IMR-90 (cell line): Measurements from ENCODE around the gene MEF2B. TPM values are rescaled to one million over a fixed set of nuclear protein-coding genes. Genes with fewer than 3 reads are reported as not detected.

Source experiments
- ATAC-seq: fragments of 200-7000 bp; cut with Tn5 transposase; 2 replicates; pipeline ENCODE4 v1.9.1; 2020; ENCODE audit warnings: low read depth, mild to moderate bottlenecking, moderate library complexity
- BruUV-seq: library from RNA; stranded (reverse); fragments of 400-500 nt; replicated peaks from 2 replicates; lab custom pipeline; 2021; lab: Mats Ljungman, UMichigan
- CTCF ChIA-PET: fragments of 300-600 bp; formaldehyde crosslinking; extraction: SDS; loops from one replicate; lab custom pipeline; 2021; ENCODE audit warnings: antibody characterized with exemption; lab: Yijun Ruan, JAX
- POLR2A ChIA-PET: fragments of 300-600 bp; sonication (Branson Sonifier 250); formaldehyde crosslinking; loops from one replicate; lab custom pipeline; 2022; ENCODE audit warnings: antibody characterized with exemption; ENCODE audit not compliant: unreplicated experiment; lab: Charles Lee
- DNase-seq: peaks from one replicate; pipeline ENCODE4 v3.0.0; 2013
- H2AFZ ChIP-seq: replicated peaks from 2 replicates; pipeline ENCODE3; 2013; ENCODE audit warnings: low read length, mild to moderate bottlenecking; ENCODE audit not compliant: poor library complexity
- H2AK5ac ChIP-seq: 2 replicates; pipeline ENCODE4 v1.6.1; 2013; ENCODE audit warnings: low read depth, low read length, inconsistent platforms
- H2AK9ac ChIP-seq: replicated peaks from 2 replicates; pipeline ENCODE3; 2013; ENCODE audit warnings: mild to moderate bottlenecking, low read depth, low read length, moderate library complexity; ENCODE audit not compliant: poor library complexity
- H2BK120ac ChIP-seq: 2 replicates; pipeline ENCODE4 v1.6.1; 2013; ENCODE audit warnings: low read depth, low read length, inconsistent platforms
- H2BK15ac ChIP-seq: 3 replicates; pipeline ENCODE4 v1.6.1; 2013; ENCODE audit warnings: low read depth, low read length, inconsistent platforms
- H2BK20ac ChIP-seq: 2 replicates; pipeline ENCODE4 v1.6.1; 2013; ENCODE audit warnings: low read depth, mild to moderate bottlenecking, inconsistent platforms, low read length, moderate library complexity
- H2BK5ac ChIP-seq: 2 replicates; pipeline ENCODE4 v1.6.1; 2013; ENCODE audit warnings: mild to moderate bottlenecking, low read depth, low read length, inconsistent platforms; ENCODE audit not compliant: poor library complexity, severe bottlenecking
- H3K14ac ChIP-seq: replicated peaks from 2 replicates; pipeline ENCODE4 v1.6.1; 2013; ENCODE audit warnings: low read depth, low read length, inconsistent platforms
- H3K18ac ChIP-seq: 2 replicates; pipeline ENCODE4 v1.6.1; 2013; ENCODE audit warnings: low read depth, low read length, control low read depth
- H3K23ac ChIP-seq: 2 replicates; pipeline ENCODE4 v1.6.1; 2013; ENCODE audit warnings: low read depth, low read length, inconsistent platforms
- H3K27ac ChIP-seq: 2 replicates; pipeline ENCODE4 v1.5.1; 2013; ENCODE audit warnings: mild to moderate bottlenecking, control low read depth, low read length; ENCODE audit not compliant: insufficient read depth
- H3K27me3 ChIP-seq: 2 replicates; pipeline ENCODE4 v1.6.1; 2013; ENCODE audit warnings: low read length; ENCODE audit not compliant: control insufficient read depth, insufficient read depth
- H3K36me3 ChIP-seq: 2 replicates; pipeline ENCODE4 v1.6.1; 2013; ENCODE audit warnings: low read length, mixed read lengths; ENCODE audit not compliant: control insufficient read depth, insufficient read depth
- H3K4ac ChIP-seq: 2 replicates; pipeline ENCODE4 v1.6.1; 2013; ENCODE audit warnings: low read depth, low read length, inconsistent platforms
- H3K4me1 ChIP-seq: 2 replicates; pipeline ENCODE4 v1.6.1; 2013; ENCODE audit warnings: low read length, mixed read lengths; ENCODE audit not compliant: control insufficient read depth, insufficient read depth
- H3K4me2 ChIP-seq: 2 replicates; pipeline ENCODE4 v1.6.1; 2013; ENCODE audit warnings: low read depth, mild to moderate bottlenecking, control low read depth, low read length, moderate library complexity
- H3K4me3 ChIP-seq: 2 replicates; pipeline ENCODE4 v1.5.1; 2013; ENCODE audit warnings: low read depth, mild to moderate bottlenecking, control low read depth, low read length, moderate library complexity; ENCODE audit not compliant: insufficient read depth
- H3K56ac ChIP-seq: 2 replicates; pipeline ENCODE4 v1.6.1; 2013; ENCODE audit warnings: low read length, inconsistent platforms; ENCODE audit not compliant: insufficient read depth; ENCODE audit errors: extremely low read depth
- H3K79me1 ChIP-seq, 2 experiments: 2 replicates each; pipeline ENCODE4 v1.6.1; 2013; ENCODE audit warnings: low read length in 2 of 2, inconsistent platforms in 1 of 2, low read depth in 1 of 2
- H3K9ac ChIP-seq: 2 replicates; pipeline ENCODE4 v1.6.1; 2013; ENCODE audit warnings: low read depth, low read length, control low read depth
- H3K9me1 ChIP-seq: 2 replicates; pipeline ENCODE4 v1.6.1; 2013; ENCODE audit warnings: low read length, inconsistent platforms; ENCODE audit not compliant: insufficient read depth
- H3K9me3 ChIP-seq: 2 replicates; pipeline ENCODE4 v1.6.1; 2013; ENCODE audit warnings: low read length; ENCODE audit not compliant: control insufficient read depth, insufficient read depth
- H4K20me1 ChIP-seq: 2 replicates; pipeline ENCODE4 v1.6.1; 2013; ENCODE audit warnings: low read length, inconsistent platforms; ENCODE audit not compliant: insufficient read depth
- H4K5ac ChIP-seq: 2 replicates; pipeline ENCODE4 v1.6.1; 2013; ENCODE audit warnings: mild to moderate bottlenecking, low read depth, low read length, control low read depth
- H4K8ac ChIP-seq, 2 experiments: 2 replicates each; pipeline ENCODE4 v1.6.1; 2013; ENCODE audit warnings: low read depth in 2 of 2, low read length in 2 of 2, control low read depth in 1 of 2, inconsistent platforms in 1 of 2
- H4K91ac ChIP-seq: 2 replicates; pipeline ENCODE4 v1.6.1; 2013; ENCODE audit warnings: low read depth, low read length, inconsistent platforms; ENCODE audit not compliant: insufficient read depth
- CEBPB ChIP-seq: IDR thresholded peaks from 2 replicates; pipeline ENCODE4 v1.6.1; 2012; ENCODE audit warnings: low read depth, low read length, improper control_type of control experiment
- CHD1 ChIP-seq: IDR thresholded peaks from 2 replicates; pipeline ENCODE4 v1.6.1; 2012; ENCODE audit warnings: low read depth, low read length, improper control_type of control experiment
- FOS ChIP-seq: fragments of 150-350 bp; IDR thresholded peaks from 2 replicates; pipeline ENCODE4 v1.6.1; 2016; ENCODE audit warnings: low read depth, low read length
- MAFK ChIP-seq: IDR thresholded peaks from 2 replicates; pipeline ENCODE4 v1.6.1; 2012; ENCODE audit warnings: low read depth, low read length, improper control_type of control experiment
- MAZ ChIP-seq: IDR thresholded peaks from 2 replicates; pipeline ENCODE4 v1.6.1; 2012; ENCODE audit warnings: low read depth, mild to moderate bottlenecking, low read length, improper control_type of control experiment, moderate library complexity, borderline replicate concordance
- MXI1 ChIP-seq: IDR thresholded peaks from 2 replicates; pipeline ENCODE4 v1.6.1; 2012; ENCODE audit warnings: low read depth, mild to moderate bottlenecking, low read length, moderate library complexity, borderline replicate concordance
- NFE2L2 ChIP-seq: fragments of 150-350 bp; IDR thresholded peaks from 2 replicates; pipeline ENCODE4 v1.6.1; 2016; ENCODE audit warnings: low read depth, mild to moderate bottlenecking, low read length
- POLR2A ChIP-seq: IDR thresholded peaks from 2 replicates; pipeline ENCODE4 v1.6.1; 2012; ENCODE audit warnings: mild to moderate bottlenecking, low read depth, low read length
- RAD21 ChIP-seq: IDR thresholded peaks from 2 replicates; pipeline ENCODE4 v1.6.1; 2012; ENCODE audit warnings: low read length, improper control_type of control experiment
- RCOR1 ChIP-seq: IDR thresholded peaks from 2 replicates; pipeline ENCODE4 v1.6.1; 2012; ENCODE audit warnings: mild to moderate bottlenecking, low read length, improper control_type of control experiment; ENCODE audit not compliant: insufficient replicate concordance
- RFX5 ChIP-seq: IDR thresholded peaks from 2 replicates; pipeline ENCODE4 v1.8.0; 2012; ENCODE audit warnings: low read depth, mild to moderate bottlenecking, low read length, moderate library complexity
- WGBS, 2 experiments: methylation state at CpG; one replicate each; pipeline versions ENCODE4 v1.1.5 to v1.1.7; 2013; ENCODE audit warnings: missing lambda C conversion rate in 2 of 2; ENCODE audit not compliant: insufficient read length in 1 of 2; ENCODE audit errors: extremely low coverage in 2 of 2; 5-methylcytosine and 5-hydroxymethylcytosine counted together
- dilution Hi-C: fragments of 300-500 bp; cut with HindIII; formaldehyde crosslinking; loops from one replicate; pipeline ENCODE4 v1.14.3; 2018; ENCODE audit warnings: low sequenced_read_pairs; ENCODE audit not compliant: unreplicated experiment
- in situ Hi-C: fragments of 300-500 bp; cut with MboI; formaldehyde crosslinking; loops from 3 replicates; pipeline ENCODE4 v1.14.3; 2019; ENCODE audit warnings: low sequenced_read_pairs, inconsistent platforms, mixed read lengths
- intact Hi-C: fragments of 100-400 bp; cut with micrococcal nuclease; formaldehyde crosslinking; loops from 2 replicates; pipeline ENCODE4 v1.10.0; 2022
- polyA plus RNA-seq, 3 experiments: library from polyadenylated mRNA; depleted of rRNA; stranded (reverse); fragments of >200 nt; gene quantifications; 2 replicates each; pipeline ENCODE4 v1.2.3, GENCODE V29; 2012; ENCODE audit warnings: low replicate concordance in 1 of 3
- total RNA-seq: library from RNA; depleted of rRNA; stranded (reverse); fragments of >200 nt; gene quantifications from 2 replicates; pipeline ENCODE4 v1.2.3, GENCODE V29; 2012
- TF ChIP-seq, protein P1 (sequence below): conservative IDR thresholded peaks from 2 replicates; pipeline ENCODE4 v1.5.1; 2012; ENCODE audit warnings: mild to moderate bottlenecking, low read depth, low read length, improper control_type of control experiment
- TF ChIP-seq, protein P2 (sequence below): fragments of 150-350 bp; IDR thresholded peaks from 2 replicates; pipeline ENCODE4 v1.6.1; 2017; ENCODE audit warnings: mild to moderate bottlenecking, antibody characterized with exemption, low read length, low read depth
- TF ChIP-seq, protein P3 (sequence below): fragments of 150-350 bp; IDR thresholded peaks from 2 replicates; pipeline ENCODE4 v1.6.1; 2016; ENCODE audit warnings: low read depth, mild to moderate bottlenecking, low read length, moderate library complexity, borderline replicate concordance

The MEF2B gene
- total and polyA plus RNA-seq, 2 of the 4 experiments (the other 2 are of a cell fraction): 0.18 to 0.94 TPM

DNA sequence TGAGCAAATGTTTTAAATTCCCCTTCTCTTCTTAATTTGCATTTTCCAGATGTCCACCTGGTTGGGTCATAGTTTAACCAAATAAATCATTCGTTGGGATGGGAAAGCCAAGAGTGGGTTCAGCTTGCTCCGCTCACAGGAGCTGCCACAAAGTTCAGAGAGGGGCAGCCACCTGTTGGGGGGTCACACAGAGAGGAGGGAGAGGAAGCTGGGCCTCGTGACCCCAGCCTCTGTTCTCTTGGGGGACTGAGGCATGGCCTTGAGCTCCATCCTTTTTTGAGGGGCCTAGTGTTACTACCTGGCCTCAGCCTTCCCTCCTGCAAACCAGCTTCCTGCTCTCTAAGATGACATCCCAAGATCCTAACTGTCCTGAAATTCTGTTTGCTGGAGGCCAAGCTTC is 2.5 kb downstream of the MEF2B start:
- H3K9me1 ChIP-seq: peaks cover 11% of the 10 kb centered on the region
- no peak overlapping the region for H2BK20ac ChIP-seq
- H3K4me1 ChIP-seq: peaks cover 22% of the 10 kb centered on the region
- no peak overlapping the region for H3K4me2 ChIP-seq
- H4K5ac ChIP-seq: no peak overlapping the region
- no peak overlapping the region for H3K56ac ChIP-seq
- TF ChIP-seq MAZ (no peak), RCOR1 (no peak), FOS (no peak), RFX5 (no peak), MXI1 (no peak), CEBPB (no peak), NFE2L2 (no peak), MAFK (no peak), CHD1 (no peak), RAD21 (no peak), POLR2A (no peak)
- TF ChIP-seq, protein P1, sequence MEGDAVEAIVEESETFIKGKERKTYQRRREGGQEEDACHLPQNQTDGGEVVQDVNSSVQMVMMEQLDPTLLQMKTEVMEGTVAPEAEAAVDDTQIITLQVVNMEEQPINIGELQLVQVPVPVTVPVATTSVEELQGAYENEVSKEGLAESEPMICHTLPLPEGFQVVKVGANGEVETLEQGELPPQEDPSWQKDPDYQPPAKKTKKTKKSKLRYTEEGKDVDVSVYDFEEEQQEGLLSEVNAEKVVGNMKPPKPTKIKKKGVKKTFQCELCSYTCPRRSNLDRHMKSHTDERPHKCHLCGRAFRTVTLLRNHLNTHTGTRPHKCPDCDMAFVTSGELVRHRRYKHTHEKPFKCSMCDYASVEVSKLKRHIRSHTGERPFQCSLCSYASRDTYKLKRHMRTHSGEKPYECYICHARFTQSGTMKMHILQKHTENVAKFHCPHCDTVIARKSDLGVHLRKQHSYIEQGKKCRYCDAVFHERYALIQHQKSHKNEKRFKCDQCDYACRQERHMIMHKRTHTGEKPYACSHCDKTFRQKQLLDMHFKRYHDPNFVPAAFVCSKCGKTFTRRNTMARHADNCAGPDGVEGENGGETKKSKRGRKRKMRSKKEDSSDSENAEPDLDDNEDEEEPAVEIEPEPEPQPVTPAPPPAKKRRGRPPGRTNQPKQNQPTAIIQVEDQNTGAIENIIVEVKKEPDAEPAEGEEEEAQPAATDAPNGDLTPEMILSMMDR: no peak
- TF ChIP-seq, protein P2, sequence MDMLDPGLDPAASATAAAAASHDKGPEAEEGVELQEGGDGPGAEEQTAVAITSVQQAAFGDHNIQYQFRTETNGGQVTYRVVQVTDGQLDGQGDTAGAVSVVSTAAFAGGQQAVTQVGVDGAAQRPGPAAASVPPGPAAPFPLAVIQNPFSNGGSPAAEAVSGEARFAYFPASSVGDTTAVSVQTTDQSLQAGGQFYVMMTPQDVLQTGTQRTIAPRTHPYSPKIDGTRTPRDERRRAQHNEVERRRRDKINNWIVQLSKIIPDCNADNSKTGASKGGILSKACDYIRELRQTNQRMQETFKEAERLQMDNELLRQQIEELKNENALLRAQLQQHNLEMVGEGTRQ: no peak
- TF ChIP-seq, protein P3, sequence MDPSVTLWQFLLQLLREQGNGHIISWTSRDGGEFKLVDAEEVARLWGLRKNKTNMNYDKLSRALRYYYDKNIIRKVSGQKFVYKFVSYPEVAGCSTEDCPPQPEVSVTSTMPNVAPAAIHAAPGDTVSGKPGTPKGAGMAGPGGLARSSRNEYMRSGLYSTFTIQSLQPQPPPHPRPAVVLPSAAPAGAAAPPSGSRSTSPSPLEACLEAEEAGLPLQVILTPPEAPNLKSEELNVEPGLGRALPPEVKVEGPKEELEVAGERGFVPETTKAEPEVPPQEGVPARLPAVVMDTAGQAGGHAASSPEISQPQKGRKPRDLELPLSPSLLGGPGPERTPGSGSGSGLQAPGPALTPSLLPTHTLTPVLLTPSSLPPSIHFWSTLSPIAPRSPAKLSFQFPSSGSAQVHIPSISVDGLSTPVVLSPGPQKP: no peak
- H3K4ac ChIP-seq: no peak overlapping the region
- no peak overlapping the region for H2BK15ac ChIP-seq
- H3K9ac ChIP-seq: no peak overlapping the region
- H2AK9ac ChIP-seq: no peak overlapping the region
- intact Hi-C loops: no loop called here
- H3K18ac ChIP-seq: no peak overlapping the region
- in situ Hi-C loops: no loop called here
- H4K91ac ChIP-seq: no peak overlapping the region
- ChIA-PET CTCF (no interaction called here), POLR2A (interaction anchor here (0.6 kb wide), 1 partner anchor 22 kb away, joined by 4 read pairs; no protein-coding TSS in a partner anchor)
- DNase-seq (no peak), ATAC-seq (no peak)
- H3K79me1 ChIP-seq: no peaks in the 10 kb centered on the region
- no peaks in the 10 kb centered on the region for H3K27me3 ChIP-seq
- H4K20me1 ChIP-seq: no peaks in the 10 kb centered on the region
- H4K8ac ChIP-seq: no peak overlapping the region
- H3K23ac ChIP-seq: no peak overlapping the region
- H2BK120ac ChIP-seq: no peak overlapping the region
- H3K4me3 ChIP-seq: no peak overlapping the region
- H3K36me3 ChIP-seq: no peaks in the 10 kb centered on the region
- H3K14ac ChIP-seq: no peak overlapping the region
- no peak overlapping the region for H2AK5ac ChIP-seq
- BruUV-seq: no TSS peak
- H2AFZ ChIP-seq: no peak overlapping the region
- H3K27ac ChIP-seq: no peak overlapping the region
- 100% methylated on average over 1 of the region's 3 CpGs; no CpG with 5 or more reads in 1 of the 2 experiments for WGBS, 2 experiments
- H2BK5ac ChIP-seq: no peak overlapping the region
- dilution Hi-C loops: no loop called here
- no peaks in the 10 kb centered on the region for H3K9me3 ChIP-seq
